ENCODE data around the gene HSF4.

GRCh38 chr16:67163164-67163998, 1.2 kb upstream of the HSF4 start:
- TF ChIP-seq CTCF (tag by site-specific recombination; IDR thresholded peaks at IDR 0.05) (no peak), SETDB1 (IDR thresholded peaks at IDR 0.05; ENCODE audit: insufficient read length, low read length) (no peak)
